Measurements from ENCODE around the gene FN3K.
A peak's percentile ranks its signal among the peaks of the same experiment; 100 is the strongest.

FN3K gene

GRCh38 chr17:82734987-82735866 lies at the start of gene FN3K:
TSS of gene FN3K (plus strand) at chr17:82735615. CDS start at chr17:82735637, 22 bp downstream.
- peak; percentile 62 for DNase-seq

- no peak for DNase-seq
Observed at GRCh38 chr17:82686366-82687324, 48.8 kb upstream of the FN3K start.

- no peak for DNase-seq
Observed at GRCh38 chr17:82687375-82687861, 48.0 kb upstream of the FN3K start.

GRCh38 chr17:82687871-82688270 lies 47.5 kb upstream of the FN3K start:
- no peak for DNase-seq

DNA sequence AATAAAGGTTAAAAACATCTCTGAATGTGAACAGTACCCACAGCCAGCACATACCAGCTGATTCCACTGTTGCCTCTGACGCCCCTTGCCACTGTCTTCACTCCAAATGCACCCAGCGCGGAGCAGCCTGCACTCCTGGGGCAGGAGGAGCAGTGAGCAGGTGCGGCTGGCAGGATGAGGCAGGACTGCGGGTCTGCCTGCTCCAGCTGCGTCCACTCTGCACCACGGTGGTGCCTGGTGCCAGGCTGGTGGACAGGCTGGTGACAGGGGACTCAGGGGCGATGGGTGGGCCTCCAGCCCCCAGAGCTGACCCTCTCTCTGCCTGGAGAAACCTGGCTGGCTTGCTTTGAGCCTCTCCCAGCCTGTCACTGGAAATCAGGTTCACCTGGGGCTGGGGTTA lies 46.3 kb upstream of the FN3K start:
- DNase-seq, result no peak

- no peak for DNase-seq
Observed at GRCh38 chr17:82690786-82691489, 44.5 kb upstream of the FN3K start.

GRCh38 chr17:82691714-82692113 lies 43.7 kb upstream of the FN3K start:
- no peak for DNase-seq

DNA sequence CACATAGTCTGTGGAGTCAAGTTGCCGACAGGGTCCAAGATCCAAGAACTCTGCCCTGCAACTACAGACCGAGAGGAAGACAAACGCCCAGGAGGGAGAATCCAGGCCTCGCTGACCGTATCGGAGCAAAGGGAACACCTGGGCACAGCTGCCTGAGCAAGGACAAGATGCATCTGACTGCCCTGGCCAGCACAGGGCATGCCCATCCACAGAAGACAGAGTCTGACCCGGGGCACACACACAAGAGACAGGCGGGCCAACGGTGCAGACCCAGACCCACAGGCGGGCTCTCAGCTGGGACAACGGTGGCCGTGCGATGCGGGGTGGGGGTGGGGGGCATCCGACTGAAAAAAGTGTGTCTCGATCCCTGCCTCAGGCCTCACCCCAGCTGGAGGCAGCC lies 43.1 kb upstream of the FN3K start:
- no peak for DNase-seq

GRCh38 chr17:82693168-82693867 lies 42.1 kb upstream of the FN3K start:
- DNase-seq, result no peak

DNA sequence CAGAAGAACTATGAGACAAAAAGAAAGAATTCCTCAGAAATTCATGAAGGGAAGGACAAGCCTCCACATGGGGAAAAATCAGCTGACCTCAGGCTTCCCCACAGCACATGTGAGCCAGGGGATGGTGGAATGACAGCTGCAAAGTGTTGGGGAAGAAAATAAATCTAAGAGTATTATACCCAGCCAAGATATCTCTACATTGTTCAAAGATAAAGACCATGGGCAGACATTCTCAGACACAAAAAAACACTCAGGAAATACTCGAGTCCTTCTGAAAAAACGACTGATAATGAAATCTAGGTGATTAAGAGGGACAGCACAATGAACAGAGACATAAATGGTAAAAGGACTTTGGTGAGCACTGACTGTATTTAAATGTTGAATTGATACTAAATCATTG lies 40.8 kb upstream of the FN3K start:
- no peak for DNase-seq

- DNase-seq, result no peak
Observed at GRCh38 chr17:82696259-82696658, 39.2 kb upstream of the FN3K start.

GRCh38 chr17:82696916-82697807 lies 38.3 kb upstream of the FN3K start:
- no peak for DNase-seq

GRCh38 chr17:82697808-82698064 lies 37.7 kb upstream of the FN3K start:
- no peak for DNase-seq

GRCh38 chr17:82698065-82698973 lies 37.1 kb upstream of the FN3K start, which contains the start of gene RAB40B:
TSS of gene RAB40B (minus strand) at chr17:82698698. CDS start at chr17:82698596, 102 bp downstream.
- peak; percentile 98 for DNase-seq

DNA sequence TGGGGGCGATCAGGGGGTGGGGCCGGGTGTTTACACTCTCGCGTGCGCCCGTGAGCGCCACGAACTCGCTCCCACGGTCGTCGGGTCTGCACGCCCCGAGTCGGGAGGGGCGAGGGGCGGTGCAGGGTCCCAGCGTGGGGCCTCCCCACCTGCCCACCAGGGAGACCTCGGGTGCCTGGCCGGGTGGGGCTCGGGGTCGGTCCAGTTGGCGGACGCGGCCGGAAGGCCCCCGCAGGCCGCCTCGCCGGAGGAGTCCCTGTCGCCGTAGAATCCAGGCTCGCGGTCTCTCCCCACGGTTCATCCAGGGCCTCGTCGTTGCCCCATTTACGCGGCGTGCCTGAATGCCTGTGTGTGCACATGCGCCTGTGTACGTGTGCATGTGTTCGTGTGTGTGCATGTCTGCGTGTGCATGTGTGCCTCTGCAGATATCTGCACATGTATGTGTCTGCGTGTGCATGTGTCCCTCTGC lies 36.4 kb upstream of the FN3K start:
- DNase-seq, result peak; percentile 33

GRCh38 chr17:82699551-82699950 lies 35.9 kb upstream of the FN3K start:
- DNase-seq, result no peak

GRCh38 chr17:82702231-82702927 lies 33.0 kb upstream of the FN3K start:
- DNase-seq, result no peak

GRCh38 chr17:82703036-82703745 lies 32.2 kb upstream of the FN3K start:
- no peak for DNase-seq

Data from OCI-M1 (cell line).